ENCODE data around the gene CSNK1G1.

Gene CSNK1G1

DNA sequence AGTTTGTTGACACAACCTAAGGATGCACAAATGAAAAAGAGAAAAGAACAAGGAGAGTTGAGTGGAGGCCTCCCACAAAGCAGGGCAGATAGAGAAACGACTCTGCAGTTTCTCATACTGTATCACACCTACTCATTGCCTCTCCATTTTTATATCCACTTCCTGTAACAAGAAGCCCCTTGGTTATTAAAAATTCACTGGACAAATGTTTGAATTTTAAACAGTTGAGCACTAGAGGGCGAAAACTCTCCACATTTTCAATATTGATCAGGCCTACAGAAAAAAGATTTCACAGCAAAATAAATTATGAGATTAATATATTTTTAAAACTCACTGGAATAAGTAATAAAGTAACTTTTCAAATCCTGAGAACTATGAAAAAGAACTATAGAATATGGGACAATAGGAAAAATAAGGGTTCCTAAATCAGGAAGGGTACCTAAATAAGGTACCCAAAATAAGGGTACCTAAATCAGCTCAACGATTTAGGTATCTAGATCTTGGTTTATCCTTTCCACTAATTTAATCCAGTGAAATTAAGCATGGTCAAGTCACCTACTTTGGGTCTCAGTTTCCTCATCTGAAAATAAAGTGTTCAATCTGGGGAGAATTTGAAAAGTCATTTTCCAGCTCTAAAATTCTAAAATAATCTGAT lies 146.2 kb downstream of the CSNK1G1 start:
- H3K4me2 ChIP-seq (ENCODE audit: low read length) = no peak overlapping the region
- H3K27me3 ChIP-seq (ENCODE audit: control insufficient read depth, insufficient read depth, low read length) = no peaks in the 10 kb centered on the region
- no peaks in the 10 kb centered on the region for H3K79me2 ChIP-seq
- TF ChIP-seq, protein P1, sequence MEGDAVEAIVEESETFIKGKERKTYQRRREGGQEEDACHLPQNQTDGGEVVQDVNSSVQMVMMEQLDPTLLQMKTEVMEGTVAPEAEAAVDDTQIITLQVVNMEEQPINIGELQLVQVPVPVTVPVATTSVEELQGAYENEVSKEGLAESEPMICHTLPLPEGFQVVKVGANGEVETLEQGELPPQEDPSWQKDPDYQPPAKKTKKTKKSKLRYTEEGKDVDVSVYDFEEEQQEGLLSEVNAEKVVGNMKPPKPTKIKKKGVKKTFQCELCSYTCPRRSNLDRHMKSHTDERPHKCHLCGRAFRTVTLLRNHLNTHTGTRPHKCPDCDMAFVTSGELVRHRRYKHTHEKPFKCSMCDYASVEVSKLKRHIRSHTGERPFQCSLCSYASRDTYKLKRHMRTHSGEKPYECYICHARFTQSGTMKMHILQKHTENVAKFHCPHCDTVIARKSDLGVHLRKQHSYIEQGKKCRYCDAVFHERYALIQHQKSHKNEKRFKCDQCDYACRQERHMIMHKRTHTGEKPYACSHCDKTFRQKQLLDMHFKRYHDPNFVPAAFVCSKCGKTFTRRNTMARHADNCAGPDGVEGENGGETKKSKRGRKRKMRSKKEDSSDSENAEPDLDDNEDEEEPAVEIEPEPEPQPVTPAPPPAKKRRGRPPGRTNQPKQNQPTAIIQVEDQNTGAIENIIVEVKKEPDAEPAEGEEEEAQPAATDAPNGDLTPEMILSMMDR (IDR thresholded peaks at IDR 0.05) = peak; percentile 22
- H3K9ac ChIP-seq = no peak overlapping the region
- no peak overlapping the region for H2AFZ ChIP-seq
- no peak overlapping the region for H3K4me3 ChIP-seq (ENCODE audit: low read depth, low read length)
- no peaks in the 10 kb centered on the region for H3K36me3 ChIP-seq (ENCODE audit: control insufficient read depth, insufficient read depth, low read length)
- no peaks in the 10 kb centered on the region for H3K9me3 ChIP-seq (ENCODE audit: control insufficient read depth, low read length)
- H3K27ac ChIP-seq = no peak overlapping the region
- H3K4me1 ChIP-seq = no peaks in the 10 kb centered on the region

DNA sequence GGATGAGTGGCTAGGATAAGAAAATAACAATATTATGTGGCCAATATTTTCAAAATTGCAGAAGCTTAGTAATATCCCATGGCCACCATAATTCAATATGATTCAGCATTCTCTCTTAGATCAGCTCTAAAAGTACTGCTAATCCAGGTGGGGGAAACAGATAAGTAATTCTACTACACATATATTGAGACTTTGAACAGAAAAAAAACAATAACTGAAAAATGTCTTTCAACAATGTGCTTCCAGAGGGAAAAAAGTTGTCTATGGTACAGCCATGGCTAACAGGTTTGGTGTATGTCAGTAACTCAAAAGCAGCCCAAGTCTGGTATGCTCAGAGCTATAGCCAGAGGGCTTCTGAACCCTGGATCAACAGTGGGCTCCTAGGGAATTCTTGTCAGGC lies 150.8 kb downstream of the CSNK1G1 start:
- no peaks in the 10 kb centered on the region for H3K4me1 ChIP-seq
- H3K27ac ChIP-seq = no peak overlapping the region
- no peaks in the 10 kb centered on the region for H3K27me3 ChIP-seq (ENCODE audit: control insufficient read depth, insufficient read depth, low read length)
- no peak overlapping the region for H3K4me3 ChIP-seq (ENCODE audit: low read depth, low read length)
- H3K79me2 ChIP-seq = no peaks in the 10 kb centered on the region
- H3K4me2 ChIP-seq (ENCODE audit: low read length) = no peak overlapping the region
- no peak overlapping the region for H2AFZ ChIP-seq
- H3K36me3 ChIP-seq (ENCODE audit: control insufficient read depth, insufficient read depth, low read length) = no peaks in the 10 kb centered on the region
- no peaks in the 10 kb centered on the region for H3K9me3 ChIP-seq (ENCODE audit: control insufficient read depth, low read length)
- TF ChIP-seq, protein P1 (IDR thresholded peaks at IDR 0.05) = no peak
- H3K9ac ChIP-seq = no peak overlapping the region

DNA sequence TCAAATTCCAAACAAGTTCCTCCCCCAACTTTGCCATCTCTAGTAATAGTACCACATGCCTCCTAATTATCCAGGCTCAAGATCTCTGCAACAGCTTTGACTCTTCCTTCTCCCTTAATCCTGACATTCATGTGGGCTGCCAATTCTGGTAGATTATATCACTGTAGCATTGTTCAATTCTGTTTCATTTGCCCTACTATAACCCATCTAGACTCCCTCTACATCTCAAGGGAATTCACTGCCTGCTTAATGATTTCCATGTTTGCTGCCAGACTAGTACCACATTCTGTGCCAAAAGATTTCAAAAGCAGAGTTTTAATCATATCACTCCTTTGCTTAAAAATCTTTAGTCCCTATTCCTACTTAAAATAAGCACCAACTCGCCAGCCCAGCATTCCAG lies 158.5 kb downstream of the CSNK1G1 start:
- H3K79me2 ChIP-seq = no peaks in the 10 kb centered on the region
- no peak overlapping the region for H2AFZ ChIP-seq
- peak overlapping the region; percentile 29 for H3K27ac ChIP-seq
- TF ChIP-seq, protein P1 (IDR thresholded peaks at IDR 0.05) = no peak
- peaks cover 10% of the 10 kb centered on the region for H3K4me1 ChIP-seq
- no peaks in the 10 kb centered on the region for H3K36me3 ChIP-seq (ENCODE audit: control insufficient read depth, insufficient read depth, low read length)
- no peak overlapping the region for H3K4me3 ChIP-seq (ENCODE audit: low read depth, low read length)
- no peak overlapping the region for H3K4me2 ChIP-seq (ENCODE audit: low read length)
- H3K9ac ChIP-seq = no peak overlapping the region
- no peaks in the 10 kb centered on the region for H3K27me3 ChIP-seq (ENCODE audit: control insufficient read depth, insufficient read depth, low read length)
- H3K9me3 ChIP-seq (ENCODE audit: control insufficient read depth, low read length) = no peaks in the 10 kb centered on the region

DNA sequence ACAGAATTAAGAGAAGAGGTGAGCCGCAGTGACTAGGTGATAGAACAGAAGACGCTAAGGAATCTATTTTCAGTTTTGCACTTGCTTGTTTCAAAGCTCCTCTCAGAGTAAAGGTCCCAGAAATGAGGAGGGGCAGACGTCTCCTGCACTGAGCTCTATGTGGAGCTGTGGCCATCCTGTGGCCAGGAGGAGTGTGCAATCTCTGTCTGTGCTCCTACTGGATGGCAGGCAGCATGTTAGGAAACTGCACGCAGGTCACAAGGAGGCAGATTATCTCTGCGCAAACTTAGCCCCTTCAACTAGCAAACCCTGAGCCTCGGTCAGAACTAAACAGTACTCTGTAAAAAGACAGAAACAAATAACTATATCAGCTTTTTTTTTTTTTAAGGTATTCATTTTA lies 162.0 kb downstream of the CSNK1G1 start:
- no peak overlapping the region for H3K4me3 ChIP-seq (ENCODE audit: low read depth, low read length)
- H3K9me3 ChIP-seq (ENCODE audit: control insufficient read depth, low read length) = no peaks in the 10 kb centered on the region
- H3K79me2 ChIP-seq = no peaks in the 10 kb centered on the region
- no peak overlapping the region for H3K4me2 ChIP-seq (ENCODE audit: low read length)
- no peaks in the 10 kb centered on the region for H3K27me3 ChIP-seq (ENCODE audit: control insufficient read depth, insufficient read depth, low read length)
- no peak overlapping the region for H2AFZ ChIP-seq
- H3K36me3 ChIP-seq (ENCODE audit: control insufficient read depth, insufficient read depth, low read length) = no peaks in the 10 kb centered on the region
- H3K27ac ChIP-seq = no peak overlapping the region
- no peak overlapping the region for H3K9ac ChIP-seq
- TF ChIP-seq, protein P1 (IDR thresholded peaks at IDR 0.05) = no peak
- peaks cover 10% of the 10 kb centered on the region for H3K4me1 ChIP-seq
